Dermis blood vessel endothelial cell (primary cell): ENCODE measurements around the gene CPNE1. TPM values are rescaled to one million over a fixed set of nuclear protein-coding genes. Genes with fewer than 3 reads are reported as not detected.

Source experiments
- DNase-seq: peaks from one replicate; pipeline ENCODE4 v3.0.0; 2010
- total RNA-seq: library from RNA; depleted of rRNA; stranded (reverse); fragments of >200 nt; gene quantifications from 2 replicates; pipeline ENCODE4 v1.2.3, GENCODE V29; 2014

Gene CPNE1
- total RNA-seq, 1 donor from 2014 or later: 159 TPM

DNA sequence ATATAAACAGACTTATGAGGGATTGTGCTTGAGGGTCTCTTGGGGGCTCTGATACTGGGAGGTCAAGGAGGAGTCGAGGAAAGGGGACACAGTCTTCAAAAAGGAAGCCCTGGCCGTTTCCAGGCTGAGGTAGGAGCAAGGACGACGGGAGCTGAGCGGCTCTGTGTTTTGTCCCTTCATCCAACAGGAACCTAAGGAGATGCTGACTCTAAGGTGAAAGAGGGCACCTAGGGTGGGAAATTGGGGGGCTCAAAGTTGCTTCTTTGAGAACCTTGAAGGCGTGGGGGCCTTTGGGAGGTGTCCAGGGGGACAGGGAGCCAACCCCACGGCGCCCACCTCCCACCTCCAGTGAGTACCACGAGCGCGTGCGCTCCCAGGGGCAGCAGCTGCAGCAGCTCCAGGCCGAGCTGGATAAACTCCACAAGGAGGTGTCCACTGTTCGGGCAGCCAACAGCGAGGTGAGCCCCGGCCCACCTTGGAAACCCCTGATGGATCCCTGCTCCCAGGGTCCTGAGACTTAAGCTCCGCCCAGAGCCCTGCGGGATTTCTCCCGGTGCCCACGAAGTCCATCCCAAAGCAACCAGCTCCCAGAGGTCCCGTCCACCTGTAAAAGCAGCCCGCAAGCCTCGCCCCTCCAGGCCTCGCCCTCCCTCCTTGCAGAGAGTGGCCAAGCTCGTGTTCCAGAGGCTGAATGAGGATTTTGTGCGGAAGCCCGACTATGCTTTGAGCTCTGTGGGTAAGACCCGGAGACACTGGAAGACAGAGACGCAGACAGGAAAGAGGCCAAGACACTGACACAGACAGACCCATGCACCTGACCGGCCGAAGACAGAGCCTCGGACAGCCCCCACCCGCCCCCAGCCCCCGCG is 46.2 kb downstream of the CPNE1 start:
- peak; percentile 38 for DNase-seq

DNA sequence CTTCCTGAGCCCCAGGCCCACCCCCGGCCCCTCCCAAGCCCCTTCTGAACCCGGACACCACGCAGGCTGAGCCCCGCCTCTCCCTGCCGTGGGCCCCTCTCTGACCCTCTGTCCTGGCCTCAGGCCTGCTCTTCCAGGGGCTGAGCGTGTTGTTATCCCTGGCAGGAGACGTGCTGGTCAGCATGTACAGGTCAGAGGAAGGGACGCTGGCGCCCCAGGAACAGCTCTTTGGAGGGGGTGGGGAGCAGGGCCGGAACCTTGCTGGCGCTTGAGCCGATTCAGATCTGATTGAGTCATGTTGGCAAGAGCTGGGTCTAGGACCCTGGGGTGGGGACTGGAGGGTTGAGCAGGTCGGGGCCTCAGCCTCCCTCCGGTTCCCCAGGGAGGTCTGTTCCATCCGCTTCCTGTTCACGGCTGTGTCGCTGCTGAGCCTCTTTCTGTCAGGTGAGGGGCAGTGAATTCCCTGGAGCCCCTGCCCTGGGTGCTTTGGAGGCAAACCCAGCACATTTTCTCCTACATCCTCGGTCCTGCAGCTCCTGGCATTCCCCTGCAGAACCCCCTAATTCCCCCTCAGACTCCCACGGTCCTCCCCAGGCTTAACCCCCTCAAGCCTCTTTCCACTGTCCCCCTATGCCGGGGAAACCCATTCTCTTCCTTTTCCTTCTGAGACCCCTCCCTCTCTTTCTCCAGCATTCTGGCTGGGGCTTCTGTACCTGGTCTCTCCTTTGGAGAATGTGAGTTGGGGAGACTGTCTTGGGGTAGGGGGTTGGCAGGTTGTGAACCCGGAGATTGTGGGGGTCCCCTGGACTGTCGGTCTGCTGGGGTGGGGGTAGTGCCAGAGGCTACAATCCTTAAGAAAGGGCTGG is 47.1 kb downstream of the CPNE1 start:
- peak; percentile 66 for DNase-seq

DNA sequence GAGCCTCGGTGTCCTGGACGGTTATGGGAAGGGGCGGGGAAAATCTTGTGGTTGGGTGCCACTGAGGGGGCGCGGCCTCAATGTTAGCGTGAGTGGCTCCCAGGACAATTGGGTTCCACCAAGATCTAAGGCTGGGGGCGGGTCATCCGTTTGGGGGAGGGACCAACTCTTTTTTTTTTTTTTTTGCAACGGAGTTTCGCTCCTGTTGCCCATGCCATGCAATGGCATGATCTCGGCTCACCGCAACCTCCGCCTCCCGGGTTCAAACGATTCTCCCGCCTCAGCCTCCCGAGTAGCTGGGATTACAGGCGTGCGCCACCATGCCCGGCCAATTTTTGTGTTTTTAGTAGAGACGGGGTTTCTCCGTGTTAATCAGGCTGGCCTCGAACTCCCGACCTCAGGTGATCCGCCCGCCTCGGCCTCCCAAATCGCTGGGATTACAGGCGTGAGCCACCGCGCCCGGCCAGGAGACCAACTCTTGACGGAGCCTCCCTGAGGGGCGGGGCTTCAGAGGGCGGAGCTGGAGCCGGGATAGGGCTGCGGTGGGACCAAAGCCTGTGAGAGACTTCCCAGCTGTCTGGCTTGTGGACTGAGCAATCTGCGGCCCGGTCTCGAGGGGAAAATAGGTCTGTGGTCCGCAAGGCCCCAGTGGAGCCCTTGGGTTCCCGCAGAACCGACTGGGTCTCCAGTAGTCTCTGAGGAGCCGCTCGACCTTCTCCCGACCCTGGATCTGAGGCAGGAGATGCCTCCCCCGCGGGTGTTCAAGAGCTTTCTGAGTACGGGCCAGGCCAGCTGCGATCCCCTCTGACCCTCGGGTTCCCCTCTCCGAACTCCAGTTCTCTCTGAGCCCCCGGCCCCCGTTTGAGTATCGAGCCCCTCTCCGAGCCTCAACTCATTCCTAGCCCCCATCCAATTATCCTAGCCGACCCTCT is 48.0 kb downstream of the CPNE1 start:
- peak; percentile 89 for DNase-seq

DNA sequence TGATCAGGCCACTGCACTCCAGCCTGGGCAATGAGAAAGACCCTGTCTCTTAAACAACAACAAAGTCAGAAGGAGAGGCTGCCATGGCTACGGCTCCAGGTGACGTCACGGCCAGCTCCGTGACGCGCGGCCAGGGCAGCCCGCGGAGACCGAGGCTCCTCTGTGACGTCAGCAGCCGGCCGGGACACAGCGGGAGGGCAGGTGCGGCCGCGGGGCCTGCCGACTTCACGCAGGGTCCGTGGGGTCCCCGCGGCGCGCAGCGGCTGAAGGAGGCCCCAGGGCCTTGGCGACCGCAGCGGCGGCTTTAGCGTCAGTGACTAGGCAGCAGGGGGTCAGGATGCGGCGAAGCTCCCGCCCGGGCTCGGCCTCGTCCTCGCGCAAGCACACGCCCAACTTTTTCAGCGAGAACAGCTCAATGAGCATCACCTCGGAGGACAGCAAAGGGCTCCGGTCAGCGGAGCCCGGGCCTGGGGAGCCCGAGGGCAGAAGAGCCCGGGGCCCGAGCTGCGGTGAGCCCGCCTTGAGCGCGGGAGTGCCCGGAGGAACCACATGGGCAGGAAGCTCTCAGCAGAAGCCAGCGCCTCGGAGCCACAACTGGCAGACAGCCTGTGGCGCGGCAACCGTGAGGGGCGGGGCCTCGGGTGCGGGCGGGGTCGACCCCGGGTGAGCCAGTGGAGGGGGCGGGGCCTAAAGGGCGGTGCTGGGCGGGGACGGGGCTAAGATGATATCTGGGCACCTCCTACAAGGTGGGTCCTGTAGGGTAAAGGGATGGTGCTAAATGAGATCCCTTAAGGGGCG is 48.8 kb downstream of the CPNE1 start, which contains the start of gene SPAG4:
Gene SPAG4, plus strand, starts transcription at position 163 of the 798 bp plus-strand sequence. Its CDS starts 175 bp downstream, at position 338.
- peak; percentile 100 for DNase-seq

DNA sequence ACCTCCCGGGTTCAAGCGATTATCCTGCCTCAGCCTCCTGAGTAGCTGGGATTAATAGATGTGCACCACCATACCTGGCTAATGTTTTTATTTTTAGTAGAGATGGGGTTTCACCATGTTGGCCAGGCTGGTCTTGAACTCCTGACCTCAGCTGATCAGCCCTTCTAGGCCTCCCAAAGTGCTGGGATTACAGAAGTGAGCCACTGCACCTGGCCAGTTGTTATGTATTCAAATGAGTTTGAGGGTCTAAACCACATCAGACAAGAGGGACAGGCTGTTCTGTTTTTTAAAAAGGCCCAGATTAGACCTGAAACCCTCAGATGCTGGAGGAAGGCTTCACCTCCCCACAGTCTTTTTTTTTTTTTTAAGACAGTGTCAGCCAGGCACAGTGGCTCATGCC is 53.2 kb downstream of the CPNE1 start:
- no peak for DNase-seq

DNA sequence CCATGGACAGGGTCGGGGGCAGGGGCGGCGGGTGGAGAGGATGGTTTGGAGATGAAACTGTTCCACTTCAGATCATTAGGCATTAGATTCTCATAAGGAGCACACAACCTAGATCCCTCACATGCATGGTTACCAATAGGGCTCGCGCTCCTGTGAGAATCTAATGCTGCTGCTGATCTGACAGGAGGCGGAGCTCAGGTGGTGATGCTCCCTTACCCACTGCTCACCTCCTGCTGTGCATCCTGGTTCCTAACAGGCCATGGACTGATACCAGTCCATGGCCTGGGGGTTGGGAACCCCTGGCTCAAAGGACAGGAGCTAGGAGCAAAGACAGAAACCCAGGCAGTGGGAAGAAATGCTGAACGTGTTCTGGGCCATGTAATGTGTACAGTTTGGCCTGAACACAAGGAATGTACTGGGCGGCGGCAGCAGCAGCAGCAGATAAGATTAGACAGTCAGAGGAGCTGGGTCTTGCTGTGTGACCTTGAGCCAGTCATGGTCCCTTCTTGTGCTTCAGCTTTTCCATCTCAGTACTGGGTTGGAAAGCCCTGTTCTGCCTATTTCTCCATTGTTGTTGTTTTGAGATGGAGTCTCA is 53.8 kb downstream of the CPNE1 start:
- DNase-seq: no peak

DNA sequence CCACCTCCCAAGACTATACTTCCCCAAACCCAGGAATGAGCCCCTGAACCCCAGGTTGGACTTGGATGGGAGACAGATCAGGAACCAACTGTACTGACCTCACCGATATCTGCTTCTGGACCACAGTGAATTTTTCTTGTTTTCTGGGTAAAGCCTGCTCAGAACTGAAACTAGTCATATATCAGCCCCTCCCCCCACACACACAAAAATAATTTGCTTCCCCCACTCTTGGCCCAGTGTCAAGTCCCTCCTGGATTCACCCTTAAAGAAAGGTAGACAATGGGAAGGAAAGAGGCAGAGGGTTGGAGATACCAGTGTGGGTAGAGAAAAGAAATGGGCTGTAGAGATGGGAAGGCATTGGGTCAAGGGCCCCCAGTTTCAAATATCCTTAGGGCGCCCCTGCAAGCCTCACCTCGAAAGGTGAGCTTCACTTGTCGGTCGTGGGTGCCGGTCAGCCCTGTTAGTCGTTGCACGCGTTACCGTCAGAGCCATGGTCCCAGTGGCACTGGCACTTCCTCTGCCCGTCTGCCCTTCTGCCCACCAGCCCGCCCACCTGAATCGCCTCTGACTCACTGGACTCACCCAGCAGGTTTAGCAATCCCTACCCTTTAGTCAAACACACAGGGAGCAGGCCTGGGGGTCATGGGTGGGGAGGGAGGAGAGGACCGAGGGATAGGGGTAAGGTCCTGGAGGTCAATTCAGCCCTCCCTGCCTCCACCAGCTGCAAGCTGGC is 57.5 kb downstream of the CPNE1 start:
- no peak for DNase-seq

DNA sequence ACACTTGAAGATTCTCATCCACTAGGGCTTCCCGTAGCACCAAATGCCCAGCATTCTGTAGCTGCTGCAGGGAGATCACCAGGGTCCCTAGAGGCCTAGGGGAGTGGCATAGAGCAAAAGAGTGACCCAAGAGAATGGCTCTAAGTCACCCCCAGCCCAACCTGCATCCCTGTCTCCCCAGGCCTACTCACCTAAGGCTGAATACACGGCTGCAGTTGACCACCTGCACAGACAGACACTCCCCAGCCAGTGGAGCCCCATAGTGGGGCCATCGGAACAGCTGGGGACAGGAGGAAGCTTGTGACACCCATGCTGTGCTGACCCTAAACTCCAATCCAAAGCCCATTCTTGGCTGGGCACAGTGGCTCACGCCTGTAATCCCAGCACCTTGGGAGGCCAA is 58.6 kb downstream of the CPNE1 start:
- no peak for DNase-seq

DNA sequence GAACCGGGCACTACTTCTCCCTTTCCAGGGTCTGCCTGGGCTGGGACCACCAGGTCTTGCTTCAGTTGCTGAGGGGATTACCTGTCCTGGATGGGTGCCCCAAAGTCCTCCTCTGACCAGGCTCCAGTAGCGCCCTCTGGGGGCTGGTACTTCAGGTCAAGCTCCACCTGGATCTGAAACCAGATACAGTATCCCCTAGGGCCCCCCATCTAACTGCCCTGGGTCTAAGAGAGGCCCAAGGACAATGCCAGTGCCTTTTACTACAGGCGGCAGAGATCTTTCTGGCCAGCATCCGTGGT is 60.3 kb downstream of the CPNE1 start:
- peak; percentile 47 for DNase-seq

DNA sequence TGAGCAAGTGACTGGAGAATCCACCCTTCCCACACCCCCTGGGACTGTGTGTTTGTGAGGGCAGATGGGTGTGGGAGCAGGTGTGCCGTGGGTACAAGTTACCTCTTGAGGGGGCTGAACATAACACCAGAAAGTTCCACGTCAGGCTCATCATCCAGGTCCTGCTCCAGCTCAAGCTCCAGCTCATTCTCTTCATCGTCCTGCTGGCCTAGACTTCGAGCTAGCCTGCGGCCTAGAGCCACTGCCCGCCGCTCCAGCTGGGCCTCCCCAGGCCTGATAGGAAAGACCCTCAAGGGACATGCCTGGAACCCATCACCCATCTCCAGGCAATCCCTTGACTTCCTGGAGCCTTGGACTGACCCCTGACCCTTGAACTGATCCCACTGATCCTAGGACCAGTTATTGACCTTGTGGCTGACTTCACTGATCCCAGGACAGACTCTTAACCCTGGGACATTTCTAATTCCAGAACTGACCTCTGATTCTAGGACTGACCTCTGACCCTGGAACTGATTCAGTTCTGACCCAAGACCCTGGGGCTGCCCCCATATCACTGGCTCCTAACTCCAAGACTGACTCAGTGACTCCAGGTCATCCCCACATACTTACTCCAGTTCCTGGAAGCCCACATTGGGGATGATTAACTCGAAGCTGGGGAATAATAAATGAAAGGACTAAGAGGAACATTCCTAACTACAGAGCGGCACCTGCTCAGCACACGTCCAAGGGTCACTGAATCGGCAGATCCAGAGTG is 60.8 kb downstream of the CPNE1 start:
- DNase-seq: no peak

DNA sequence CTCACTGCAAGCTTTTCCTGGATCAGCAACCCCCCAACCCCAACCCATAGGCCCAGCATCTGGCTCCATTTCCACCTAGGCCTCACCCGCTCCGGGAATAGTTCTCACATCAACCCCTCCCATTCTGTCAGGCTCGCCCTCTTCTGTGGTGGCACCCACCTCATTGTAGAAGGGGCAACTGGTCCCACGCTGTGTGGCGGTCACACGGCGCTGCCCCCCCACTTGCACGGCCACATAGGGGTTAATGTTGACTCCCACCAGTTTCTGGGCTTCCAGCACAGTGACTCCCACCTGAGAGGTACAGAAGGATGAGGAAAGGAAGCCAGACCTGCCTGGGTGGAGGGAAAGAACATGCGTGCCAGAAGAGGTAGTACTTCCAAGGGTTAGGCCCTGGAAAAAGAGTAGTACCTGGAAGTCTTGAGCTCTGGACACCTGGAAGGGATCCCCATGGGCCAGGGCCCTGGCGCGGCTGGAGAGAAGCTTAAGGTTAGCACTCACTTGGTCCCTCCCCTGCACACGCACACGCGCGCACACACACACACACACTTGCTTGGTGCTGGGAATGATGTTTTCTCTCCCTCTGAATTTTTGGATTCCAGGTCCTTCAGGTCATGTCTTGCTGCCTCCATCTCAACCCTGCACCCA is 61.7 kb downstream of the CPNE1 start:
- DNase-seq: no peak

DNA sequence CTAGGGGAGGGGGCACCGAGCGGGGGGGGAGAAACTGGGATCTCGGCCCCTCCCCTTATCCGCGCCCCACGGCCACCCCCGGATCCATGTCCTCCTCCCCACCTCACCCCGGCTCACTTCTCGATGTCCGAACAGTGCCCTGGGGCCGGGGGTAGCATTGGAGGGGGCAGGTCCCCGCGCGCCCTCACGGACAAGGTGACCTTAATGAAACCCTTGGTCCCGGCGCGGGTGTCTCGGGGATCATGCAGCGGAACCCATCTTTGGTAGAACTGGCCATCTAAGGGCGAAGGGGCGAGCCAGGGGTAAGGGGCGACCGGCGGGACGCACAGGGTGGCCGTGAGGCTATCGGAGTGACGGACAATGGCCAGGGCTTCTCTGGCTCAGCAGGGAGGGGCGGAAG is 62.7 kb downstream of the CPNE1 start:
- DNase-seq: no peak

DNA sequence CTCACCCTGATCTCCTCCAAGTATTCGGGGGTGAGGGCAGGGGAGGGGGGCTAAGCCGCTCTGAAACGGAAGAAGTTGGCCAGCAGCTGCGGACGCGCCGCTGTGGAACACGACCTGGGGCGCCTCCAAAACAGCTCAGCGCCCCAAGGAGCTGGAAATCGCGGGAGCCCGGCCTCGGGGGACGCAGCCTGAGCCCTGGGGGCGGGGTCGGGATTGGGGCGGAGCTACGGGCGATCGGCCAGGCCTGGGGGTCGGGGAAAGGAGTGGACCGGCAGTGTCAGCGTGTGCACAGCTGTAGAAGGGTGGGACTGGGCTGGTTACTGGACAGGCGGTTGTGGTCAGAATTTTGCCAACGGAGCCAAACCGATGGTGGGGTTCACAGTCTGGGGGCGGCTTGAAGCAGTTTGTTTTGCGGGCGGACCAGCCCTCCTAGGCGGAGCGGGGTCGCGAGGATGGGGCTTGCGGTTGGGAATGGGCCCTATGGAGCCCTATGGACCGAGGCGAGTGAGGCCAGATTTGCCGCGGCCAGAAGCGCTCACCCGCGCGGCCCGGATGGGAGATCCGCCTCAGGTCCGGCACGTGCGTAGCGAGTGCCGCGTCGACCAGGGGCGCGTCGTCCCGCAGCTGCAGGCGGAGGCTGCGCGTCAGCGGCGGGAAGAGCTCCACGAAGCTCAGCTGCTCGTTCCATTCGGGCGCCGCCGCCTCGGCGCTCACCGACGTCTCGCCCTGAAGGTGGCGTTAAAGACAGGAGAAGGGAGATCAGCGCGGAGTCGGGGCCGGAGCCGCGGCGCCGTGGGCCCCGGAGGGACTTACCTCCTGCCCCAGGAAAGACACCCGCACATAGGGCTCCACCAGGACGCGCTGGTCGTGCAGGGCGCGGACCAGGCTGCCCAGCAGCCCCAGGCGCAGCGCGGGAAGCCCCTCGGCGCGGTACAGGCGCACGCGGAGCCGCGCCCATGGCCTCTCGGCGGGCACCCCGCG is 63.4 kb downstream of the CPNE1 start:
- DNase-seq: peak; percentile 80

DNA sequence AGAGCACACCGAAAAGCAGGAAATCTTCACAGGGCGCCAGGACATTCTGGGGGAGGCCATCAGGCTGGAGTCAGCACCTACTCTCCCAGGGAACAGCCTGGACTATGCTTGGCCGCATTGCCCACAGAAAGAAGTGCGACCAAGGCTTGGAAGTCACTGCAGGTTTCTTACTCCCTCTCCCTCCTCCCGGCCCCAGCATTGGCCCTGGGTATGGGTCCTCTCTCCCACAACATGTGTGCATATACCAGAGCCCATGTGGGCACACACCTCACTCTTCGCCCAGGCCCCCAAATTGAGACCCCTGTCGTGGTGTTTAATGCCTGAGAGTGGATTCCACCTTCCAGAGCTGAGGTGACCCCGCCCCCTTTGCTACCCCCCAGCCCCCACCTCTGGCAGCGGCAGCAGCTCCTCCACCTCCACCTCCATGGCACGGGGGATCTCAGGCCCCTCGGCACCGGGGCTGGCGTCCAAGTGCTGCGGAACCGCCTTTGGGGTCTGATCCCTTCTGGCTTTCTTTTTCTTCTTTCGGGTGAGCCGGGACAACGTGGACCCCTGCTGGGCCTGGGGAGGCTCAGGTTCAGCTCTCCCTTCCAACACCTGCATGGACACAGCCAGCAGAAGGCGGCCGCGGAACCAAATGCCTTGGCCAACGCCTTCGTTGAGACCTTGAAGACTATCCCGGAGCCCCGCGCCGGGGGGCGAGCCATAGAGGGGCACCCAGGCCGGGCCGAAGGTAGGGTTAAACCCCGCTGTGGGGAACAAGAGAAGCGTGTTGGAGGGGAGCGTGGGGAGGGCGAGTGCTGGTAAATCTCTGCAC is 64.3 kb downstream of the CPNE1 start:
- no peak for DNase-seq

DNA sequence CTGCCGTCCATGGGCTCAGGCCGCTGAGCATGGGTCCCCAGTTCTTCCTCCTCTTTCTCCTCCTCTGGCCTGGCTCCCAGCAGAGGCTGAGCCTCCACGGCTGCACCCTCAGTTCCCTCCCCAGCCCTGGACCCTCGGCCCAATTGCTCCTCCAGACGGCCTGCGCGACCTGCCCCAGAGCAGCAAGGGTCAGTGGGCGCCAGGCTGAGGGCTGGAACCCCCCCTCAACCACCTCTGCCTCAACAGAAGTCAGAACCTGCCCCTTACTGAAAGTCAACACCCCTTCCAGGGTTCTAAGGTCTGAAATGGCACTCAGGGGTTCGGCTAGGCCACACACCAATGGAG is 65.0 kb downstream of the CPNE1 start:
- no peak for DNase-seq

DNA sequence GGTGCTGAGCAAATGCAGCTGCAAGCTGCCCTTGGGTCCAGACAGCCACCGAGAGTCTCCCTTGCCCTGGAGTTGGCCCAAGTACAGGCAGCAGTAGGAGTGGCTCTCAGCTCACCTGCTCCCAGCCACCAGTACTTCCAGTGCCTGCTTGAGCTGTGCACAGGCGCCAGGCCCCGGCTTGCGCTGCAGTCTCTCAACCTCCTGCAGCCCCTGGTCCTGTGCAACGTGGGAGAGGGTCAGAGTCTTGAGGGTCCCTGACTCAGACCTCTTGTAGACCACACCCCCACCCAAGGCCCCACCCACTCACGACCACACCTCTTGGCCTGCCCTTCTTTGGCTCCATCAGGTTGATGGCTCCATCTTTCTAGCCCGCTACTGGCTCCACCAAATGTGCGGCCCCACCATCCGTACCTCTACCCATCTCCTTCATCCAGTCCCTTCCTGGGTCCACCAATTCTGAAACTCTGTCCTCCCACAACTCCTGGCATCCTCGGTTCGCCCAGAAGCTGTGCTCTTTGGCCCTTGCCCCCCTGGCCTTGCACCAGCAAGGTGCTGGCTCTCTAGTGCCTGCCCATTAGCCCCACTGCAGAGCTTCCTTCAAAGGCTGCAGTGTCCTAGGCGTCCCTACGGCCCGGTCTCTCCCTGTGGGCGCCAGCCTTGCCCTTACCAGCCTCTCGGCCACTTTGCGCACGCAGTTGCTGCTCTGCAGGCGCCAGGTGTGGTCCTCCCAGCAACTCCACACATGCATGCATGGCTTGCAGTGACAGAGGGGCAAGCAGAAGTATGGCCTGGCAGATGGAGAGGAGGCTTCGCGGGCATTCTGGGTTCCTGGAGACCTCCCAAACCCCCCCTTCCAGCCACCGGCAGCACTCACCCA is 65.6 kb downstream of the CPNE1 start:
- DNase-seq: no peak
